ENCODE data around the gene PLCD1.
"Not testable (repeated sequence)": the region's sequence is repeated elsewhere in the genome, so short reads cannot be mapped to it uniquely, and the experiment has no call there.

The PLCD1 gene

DNA sequence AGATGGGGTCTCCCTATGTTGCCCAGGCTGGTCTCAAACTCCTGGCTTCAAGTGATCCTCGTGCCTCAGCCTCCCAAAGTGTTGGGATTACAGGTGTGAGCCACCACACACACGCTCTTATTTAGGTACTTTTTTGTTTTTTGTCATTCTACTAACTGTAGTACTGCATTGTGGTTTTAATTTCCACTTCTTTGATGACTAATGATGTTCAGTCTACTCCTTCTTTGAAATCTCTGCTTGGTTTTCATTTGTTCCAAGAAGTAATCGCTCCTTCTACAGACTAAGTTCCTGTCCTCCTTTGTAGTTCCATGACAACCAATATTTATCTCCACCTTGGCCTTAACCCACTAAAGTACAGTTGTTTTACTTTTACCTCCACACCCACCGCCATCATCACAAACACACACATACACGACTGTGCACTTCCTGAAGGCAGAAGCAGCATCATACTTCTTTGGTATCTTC lies 9.0 kb upstream of the PLCD1 start:
- DNase-seq (ENCODE audit: extremely low read depth in 1 of 2, low read depth in 1 of 2), result no peak

DNA sequence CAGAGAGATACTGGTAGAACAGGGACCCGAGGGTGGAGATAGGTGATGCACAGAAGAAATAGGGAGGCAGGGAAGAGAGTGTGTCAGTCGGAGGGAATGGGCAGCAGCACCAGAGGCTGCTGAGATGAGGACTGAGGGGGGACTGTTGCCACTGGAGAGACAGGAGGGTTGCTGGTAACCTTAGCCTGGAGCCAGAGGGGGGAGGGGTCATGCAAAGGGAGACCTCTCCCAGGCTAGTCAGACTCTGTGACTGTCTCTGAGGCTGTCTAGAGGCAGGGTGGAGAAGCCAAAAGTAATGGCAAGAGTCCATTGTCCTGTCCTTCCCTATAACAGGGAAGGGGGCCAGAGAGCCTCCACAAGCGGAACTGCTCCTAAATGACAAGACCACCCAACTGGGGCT lies 7.5 kb upstream of the PLCD1 start:
- no peak for DNase-seq (ENCODE audit: extremely low read depth in 1 of 2, low read depth in 1 of 2)

DNA sequence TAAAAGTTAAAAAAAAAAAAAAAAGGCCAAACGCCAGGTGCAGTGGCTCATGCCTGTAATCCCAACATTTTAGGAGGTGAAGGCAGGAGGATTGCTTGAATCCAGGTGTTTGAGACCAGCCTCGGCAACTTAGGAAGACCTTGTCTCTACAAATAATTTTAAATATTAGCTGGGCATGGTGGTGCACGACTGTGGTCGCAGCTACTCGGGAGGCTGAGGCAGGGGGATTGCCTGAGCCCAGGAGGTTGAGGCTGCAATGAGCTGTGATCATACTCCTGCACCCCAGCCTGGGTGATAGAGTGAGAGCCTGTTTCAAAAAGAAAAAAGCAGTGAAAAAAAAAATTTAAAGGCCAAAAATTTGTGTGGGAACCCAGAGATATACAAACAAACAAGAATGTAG lies 6.8 kb upstream of the PLCD1 start:
- DNase-seq (ENCODE audit: extremely low read depth in 1 of 2, low read depth in 1 of 2), result no peak

DNA sequence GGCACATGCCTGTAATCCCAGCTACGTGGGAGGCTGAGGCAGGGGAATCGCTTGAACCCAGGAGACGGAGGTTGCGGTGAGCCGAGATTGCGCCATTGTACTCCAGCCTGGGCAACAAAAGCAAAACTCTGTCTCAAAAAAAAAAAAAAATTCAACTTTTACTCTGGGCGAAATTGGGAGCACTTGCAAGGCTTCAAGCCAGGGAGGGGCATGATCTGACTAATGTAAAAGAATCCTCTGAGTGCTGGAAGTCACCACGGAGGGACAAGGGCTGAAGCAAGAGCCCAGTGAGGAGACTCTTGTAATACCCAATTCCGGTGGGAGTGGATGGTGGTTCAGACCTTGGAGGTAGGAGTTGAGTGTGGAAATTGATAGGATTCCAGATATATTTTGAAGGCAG lies 4.9 kb upstream of the PLCD1 start:
- not testable (repeated sequence) for DNase-seq (ENCODE audit: extremely low read depth in 1 of 2, low read depth in 1 of 2)

DNA sequence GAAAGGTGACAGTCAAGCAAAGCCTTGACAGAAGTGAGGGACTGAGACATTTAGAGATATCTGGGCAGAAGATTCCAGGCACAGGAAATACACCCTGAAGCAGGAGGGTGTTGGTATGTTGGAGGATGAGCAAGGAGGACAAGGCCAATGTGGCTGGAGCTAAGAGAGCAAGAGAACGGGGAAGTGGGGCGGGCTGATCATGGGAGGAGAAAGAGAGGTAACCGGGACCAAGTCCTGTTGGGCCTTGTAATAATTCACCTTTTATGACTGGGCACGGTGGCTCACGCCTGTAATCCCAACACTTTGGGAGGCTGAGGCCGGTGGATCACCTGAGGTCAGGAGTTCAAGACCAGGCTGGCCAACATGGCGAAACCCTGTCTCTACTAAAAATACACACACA lies 4.1 kb upstream of the PLCD1 start:
- DNase-seq (ENCODE audit: extremely low read depth in 1 of 2, low read depth in 1 of 2), result not testable (repeated sequence)

DNA sequence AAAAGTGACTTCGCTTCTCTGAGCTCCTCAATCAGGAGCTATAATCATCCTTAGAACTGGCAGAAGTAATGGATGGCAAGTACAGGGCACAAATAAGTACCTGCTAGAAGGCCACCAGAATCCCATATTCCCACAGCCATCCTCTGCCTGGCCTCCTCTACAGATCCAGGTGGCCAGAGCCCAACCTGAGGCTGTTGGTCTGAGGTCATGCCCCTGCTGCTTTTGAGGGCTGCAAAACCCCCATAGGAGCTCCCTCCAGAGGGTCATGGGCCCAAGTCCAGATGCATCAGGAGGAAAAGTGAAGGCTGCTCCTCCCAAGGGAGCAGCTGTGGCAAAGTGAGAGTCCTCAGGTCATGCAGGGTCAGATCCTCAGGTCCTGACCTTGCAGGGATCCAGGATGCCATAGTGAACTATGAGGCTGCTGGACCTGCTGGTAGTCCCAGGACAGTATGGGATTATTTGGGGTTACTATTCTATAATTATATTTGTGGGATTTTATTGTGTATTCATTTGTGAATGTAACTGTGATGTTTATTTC lies 3.0 kb upstream of the PLCD1 start:
- DNase-seq (ENCODE audit: extremely low read depth in 1 of 2, low read depth in 1 of 2), result no peak

DNA sequence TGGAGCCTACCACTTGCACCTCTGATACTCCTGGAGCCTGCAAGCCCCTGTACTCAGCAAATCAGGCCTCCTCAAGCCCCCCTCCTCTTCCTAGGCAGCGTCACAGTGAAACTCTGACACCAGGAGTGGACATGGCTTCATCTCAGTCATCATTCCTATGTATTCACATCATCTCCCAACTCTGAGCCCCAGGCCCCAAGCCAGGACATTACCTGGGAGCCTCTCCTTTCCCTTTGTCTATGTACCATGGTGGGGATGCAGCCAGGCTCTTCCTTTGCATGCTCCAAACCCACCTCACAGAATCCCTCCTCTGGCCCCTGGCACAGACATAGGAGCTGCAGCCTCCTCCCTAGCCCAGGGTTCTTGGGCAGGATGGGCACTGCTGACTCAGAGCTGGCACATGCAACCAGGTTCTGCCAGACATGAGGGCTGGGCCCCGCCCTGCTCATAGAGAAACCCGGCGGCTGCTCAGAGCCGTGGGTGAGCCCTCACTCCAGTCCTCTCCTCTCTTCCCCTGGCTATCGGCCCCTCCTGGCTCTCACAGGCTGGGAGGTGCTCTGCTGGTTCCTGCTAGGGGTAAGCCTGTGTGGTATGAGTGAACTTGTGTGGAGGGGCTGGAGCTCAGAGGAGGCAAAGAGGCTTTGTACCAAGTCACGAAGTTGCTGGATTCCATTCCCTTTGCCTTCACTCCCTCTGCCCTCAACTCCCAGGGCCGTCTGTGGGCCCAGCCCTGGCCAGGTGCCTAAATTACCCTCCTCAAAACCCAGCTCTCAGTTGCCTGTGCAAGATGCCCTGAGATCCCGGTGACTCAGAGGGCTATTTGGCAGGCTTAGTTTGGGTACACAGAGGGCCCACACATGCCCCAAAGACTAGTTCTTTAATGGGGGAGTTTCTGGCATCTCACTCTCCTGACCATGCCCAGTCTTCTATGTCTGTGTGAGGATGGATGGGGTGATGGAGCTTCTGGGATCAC lies 1.9 kb upstream of the PLCD1 start:
- DNase-seq (ENCODE audit: extremely low read depth in 1 of 2, low read depth in 1 of 2), result no peak

DNA sequence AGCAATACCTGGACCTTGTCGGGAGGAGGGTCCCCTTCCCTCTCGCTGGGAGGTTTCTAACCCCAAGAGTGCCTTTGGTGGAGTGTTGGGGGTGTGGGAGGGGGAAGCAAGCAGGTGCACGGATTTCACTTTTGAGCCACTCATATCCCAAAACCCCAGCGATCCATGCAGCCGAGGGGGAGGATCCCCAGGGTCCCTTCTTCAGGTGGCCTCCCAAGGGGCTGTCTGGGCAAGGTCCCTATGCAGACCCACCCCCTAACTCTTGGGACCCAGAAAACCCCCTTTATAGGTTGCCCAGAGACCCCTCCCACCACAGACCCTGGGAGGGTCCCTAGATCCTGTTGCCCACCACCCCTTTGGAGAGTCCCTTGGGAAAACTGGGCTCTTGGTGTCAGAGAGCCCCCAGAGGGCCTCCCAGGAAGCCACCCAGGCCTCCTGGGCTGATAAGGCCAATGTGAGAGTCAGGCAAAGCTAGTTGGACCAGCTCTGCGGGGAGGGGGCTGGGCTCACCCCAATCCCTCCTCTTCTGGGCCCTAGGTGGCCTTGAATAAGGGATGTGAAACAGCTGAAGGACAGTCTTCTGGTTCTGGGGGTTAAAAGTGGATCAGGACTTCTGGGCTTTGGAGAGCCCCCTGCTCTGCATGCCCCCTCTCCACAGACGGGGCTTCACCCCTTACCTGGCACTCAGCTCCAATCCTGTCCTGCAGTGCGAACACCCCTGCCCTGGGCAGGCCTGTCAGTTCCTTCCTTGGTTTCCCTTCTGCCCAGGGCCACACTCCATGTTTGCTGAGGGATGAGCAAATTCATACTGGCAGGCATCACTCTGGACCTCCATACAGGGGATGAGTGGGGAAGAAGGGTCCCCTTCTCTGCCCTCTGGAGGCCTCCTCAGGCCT lies 932 bp upstream of the PLCD1 start:
- no peak for DNase-seq (ENCODE audit: extremely low read depth in 1 of 2, low read depth in 1 of 2)

DNA sequence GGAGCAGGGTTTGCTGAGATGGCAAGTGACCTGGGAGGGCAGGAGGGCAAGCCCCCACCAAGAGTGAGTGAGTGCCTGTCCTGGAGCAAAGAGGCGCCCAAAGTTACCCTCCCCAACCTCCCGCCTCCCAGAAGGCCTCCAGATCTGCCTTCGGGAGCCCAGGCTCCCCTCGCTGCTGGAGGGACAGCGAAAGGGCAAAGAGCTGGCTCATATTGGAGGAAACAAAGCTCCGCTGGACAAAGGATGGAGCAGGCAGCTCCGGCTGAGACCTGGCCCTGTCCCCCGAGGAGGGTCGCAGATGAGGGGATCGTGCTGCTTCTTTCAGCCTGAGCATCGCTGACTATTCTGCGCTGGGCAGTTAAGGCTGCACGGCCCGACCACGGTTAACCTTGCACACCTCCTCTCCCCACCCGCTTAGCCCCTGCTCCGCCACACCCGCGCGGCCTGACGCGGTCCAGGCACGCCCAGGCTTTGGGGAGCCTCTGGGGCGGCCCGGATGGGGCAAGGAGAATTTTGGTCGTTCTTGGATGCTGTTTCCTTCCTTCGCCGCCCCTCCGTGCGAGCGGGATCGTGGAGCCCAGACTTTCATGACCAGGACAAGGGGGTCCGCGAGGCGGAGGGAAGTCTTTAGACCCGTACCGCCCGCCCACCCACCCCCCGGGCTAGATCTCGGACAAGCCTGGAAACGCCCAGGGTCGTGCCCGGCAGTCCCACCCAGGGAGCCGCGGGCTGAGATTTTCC lies 651 bp downstream of the PLCD1 start:
- DNase-seq (ENCODE audit: extremely low read depth in 1 of 2, low read depth in 1 of 2), result no peak

DNA sequence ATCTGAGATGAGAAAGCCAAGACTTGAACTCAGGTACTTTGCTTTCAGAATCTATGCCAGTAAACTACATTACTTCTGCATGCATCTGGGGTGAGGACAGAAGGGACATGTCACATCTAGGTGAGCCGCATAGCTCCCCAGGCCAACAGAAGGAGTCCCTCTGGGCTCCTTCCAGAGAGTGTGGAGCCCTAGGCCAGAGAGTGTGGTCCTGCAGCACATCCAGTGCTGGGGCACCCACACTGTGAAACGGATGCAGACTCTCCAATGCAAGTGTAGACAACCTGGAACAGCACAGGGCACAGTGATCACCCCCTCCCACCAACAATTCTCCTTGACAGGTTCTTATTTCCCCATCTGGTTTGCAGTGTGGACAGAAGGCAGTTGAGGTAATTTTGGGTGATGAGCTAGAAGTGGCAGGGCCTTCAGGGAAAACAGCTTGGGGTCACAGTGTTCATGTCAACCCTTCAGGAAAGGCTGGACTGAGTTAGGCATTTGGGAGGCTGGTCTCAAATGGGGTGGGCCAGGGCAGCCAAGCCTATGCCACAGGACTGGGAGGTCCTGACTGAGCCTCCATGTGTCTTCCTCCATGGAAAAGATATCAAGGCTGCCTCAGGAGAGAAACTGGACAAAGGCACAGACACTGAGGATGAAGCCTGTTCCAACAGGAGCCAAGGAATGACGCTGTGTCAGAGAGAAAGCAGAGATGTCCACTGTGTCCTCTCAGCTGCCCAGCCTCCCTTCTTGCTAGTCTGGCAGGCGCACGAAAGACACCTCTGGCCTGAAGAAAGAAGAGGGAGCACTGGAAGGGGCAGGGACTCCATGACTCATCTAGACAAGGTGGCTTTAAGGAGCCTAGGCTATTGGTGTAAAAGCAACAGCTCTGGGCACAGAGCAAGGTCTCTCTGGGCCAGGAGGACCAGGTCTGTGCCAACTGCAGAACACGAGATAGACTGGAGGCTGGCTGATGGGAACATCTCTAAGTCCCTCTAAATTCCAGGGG lies 1.7 kb downstream of the PLCD1 start:
- no peak for DNase-seq (ENCODE audit: extremely low read depth in 1 of 2, low read depth in 1 of 2)

DNA sequence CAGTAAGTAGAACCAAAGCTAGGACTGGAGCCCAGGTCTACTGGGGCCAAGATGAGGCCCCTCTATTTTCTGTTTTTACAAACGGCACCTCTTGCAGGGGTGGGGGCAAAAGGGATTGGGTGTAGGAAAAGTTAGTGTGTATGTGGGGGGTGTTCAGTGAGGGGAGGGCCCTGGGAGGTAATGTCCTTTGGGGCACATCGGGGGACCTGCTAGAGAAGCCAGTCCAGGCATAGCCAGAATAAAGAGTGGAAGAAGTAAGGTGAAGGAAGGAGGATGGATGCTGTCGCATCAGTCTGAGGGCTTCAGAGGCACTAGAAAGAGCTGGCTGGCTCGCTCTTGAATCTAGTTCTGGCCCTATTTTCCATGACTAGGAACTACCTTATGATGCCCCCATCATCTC lies 2.6 kb downstream of the PLCD1 start:
- DNase-seq (ENCODE audit: extremely low read depth in 1 of 2, low read depth in 1 of 2), result no peak

DNA sequence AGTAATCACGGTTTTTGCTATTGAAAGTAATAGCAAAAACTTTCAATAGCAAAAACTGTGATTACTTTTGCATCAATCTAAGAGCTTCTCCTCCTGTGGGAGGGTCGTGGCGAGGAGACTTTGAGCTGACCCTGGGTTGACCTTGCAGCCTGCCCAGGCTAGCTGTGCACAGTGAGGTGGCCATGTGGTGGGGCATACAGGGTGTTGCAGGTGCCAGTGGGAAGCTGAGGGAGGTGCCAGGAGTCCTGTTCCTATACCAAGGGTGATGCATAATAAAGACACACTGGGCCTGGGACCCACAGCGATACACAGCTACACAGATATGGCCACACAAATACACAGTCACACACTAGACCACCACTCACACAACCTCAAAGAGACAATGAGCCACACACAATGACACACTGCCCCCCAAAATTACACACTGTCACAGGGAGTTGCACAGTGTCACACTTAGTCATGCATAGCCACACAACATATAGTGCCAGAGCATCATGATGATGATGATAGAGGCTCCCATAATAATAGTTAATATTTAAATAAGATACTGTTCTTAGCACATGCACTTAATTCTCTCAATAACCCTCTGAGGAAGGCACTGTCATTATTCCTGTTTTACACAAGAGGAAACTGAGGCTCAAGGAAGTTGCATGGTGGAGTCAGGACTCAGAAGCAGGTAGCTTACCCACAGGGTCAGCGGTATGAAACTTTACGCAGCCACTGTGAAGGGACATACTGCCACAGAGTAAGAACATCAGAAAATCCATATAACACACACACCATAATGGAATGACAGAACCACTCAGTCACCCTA lies 6.3 kb downstream of the PLCD1 start:
- no peak for DNase-seq (ENCODE audit: extremely low read depth in 1 of 2, low read depth in 1 of 2)

DNA sequence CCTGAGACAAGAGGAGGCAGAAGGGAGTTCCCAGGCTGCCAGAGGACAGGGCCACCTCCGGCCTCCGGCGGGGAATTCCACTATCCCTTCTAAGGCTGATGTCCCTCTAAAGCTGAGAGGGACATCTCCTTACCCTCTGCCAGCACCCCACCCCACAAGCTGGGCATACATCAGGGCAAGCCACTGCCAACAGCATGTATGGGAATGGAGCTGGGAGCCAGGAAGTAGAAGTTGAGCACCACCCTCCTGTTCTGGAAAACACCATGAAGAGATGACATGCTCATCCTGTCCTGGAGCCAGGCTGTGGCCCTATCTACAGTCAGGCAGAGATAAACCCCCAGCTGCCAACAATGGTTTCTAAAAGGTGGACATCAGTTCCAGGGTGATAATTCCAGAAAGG lies 7.1 kb downstream of the PLCD1 start:
- DNase-seq (ENCODE audit: extremely low read depth in 1 of 2, low read depth in 1 of 2), result no peak

DNA sequence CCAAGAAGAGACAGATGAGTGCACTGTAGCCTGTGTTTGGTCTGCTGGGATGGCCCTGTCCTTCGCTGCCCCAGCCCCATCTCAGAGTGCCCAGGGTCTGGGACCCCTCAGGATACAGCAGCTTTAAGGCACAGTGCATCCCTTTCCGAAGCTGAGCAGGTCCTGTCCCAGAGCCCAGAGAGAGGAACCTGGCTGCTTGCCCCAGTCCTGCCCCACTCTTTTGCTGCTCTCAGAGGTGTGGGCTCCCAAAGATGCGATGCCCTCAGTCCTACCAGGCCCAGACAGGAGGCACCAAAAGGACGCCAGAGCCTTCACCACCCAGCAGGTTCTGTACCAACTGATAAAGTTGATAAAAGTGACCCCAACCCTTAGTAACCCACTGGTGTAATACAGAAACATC lies 8.2 kb downstream of the PLCD1 start:
- DNase-seq (ENCODE audit: extremely low read depth in 1 of 2, low read depth in 1 of 2), result no peak

DNA sequence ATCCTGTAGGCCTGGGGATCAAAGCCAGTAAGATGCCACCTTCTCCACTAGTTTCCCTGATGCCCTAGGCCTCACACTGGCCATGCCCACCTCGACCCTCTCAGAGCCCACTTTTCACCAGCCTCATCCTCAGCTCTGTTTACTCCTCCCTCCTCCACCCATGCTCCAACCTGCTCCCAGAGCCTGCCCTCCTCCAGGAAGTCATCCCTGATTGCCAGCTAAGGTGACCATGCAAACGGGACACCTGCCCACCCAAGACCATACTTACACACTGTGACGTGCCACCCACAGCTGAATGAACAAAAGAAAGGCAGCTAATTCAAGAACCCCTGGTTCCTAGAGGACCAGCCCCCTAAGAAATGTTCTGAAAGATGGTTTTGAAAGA lies 9.1 kb downstream of the PLCD1 start:
- DNase-seq (ENCODE audit: extremely low read depth in 1 of 2, low read depth in 1 of 2), result no peak

DNA sequence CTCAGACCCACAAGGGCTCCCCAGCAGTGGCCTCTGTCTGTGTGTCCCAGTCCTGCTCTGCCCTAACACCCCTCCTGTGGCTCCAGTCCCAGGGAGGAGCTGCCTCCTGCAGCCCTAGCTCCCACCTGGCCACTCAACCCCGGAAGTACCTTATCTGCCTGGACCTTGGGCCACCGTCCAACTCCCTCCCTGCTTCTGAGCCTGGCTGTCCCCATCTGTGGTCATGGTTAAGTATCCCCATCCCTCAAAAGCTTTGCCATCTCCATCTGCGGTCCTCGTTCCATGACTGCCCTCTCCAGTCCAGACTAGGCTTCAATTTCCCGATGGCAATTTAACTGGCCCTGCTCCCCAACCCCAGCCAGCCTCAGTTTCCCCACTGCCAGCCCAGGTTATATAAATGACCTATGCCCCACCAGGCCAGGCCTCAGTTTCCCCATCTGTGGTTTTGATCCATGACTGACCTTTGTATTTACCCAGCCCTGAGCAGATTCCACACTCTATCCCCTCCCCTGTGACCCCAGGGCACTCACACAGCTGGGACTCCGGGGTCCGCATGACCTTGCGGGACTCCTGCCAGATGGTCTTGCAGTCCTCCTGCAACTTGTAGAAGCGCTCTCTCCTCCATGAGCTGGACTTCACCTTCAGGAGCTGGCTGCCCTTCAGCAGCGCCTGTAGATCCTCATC lies 9.6 kb downstream of the PLCD1 start:
- no peak for DNase-seq (ENCODE audit: extremely low read depth in 1 of 2, low read depth in 1 of 2)

DNA sequence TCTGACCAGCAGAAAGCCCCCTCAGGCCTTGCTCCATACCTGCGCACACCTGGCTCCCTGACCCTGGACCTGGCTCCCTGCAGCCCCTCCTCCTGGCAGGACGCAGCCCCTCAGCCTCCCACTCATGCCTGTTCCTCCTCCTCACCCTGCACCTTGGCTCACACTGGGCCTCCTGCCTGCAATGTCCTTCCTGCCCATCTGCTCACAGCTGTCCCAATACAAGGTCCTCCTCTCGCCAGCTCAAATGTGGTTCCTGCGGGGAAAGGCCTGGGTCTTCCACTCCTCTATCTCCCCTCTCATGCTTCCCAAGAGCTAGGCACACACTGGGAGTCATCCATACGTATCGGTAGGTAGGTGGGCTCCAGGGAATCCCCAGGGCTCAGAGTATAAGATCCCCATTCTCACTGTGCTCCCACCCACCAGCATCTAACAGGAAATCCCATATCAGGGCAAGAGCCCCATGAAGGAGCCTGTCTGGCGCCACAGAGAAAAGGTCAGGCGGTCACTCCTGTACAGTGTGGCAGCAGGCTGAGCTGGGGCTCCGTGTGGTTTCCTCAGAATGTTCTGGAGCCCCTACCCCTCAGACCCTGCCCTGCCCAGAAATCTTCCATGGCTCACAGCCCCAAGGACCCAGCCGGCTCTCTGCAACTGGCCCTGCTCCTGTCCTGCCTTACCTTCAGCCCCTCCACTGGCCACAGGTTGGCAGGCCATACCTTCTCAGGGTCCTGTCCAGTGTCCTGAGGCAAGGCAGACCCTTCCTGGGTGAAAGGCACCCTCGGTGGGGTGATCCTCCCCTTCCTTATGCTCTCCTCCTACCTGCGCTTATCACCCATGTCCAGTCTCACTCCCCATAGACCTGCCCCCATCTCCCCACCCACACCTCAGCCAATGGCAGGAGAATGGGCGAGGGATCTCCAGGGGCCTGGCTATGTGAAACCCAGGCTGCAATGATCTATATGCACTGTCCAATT lies 10.9 kb downstream of the PLCD1 start:
- DNase-seq (ENCODE audit: extremely low read depth in 1 of 2, low read depth in 1 of 2), result no peak

Data from stimulated activated CD8-positive, alpha-beta memory T cell treated with anti-CD3 and anti-CD28 coated beads, Interleukin-7, amount 100 ng/mL, for 48 hours (primary cell).